GM13977 (cell line): ENCODE results near the gene SGPP2.

Source experiments
- DNase-seq: peaks from one replicate; pipeline ENCODE4 v3.0.0; 2012; ENCODE audit warnings: low spot score
- CTCF ChIP-seq: IDR thresholded peaks from 2 replicates; pipeline ENCODE4 v1.5.1; 2012; ENCODE audit warnings: mild to moderate bottlenecking, control low read depth; ENCODE audit not compliant: insufficient read depth; ENCODE audit errors: extremely low read depth, missing control alignments
- in situ Hi-C: fragments of 300-500 bp; cut with MboI; formaldehyde crosslinking; loops from one replicate; pipeline ENCODE4 v1.12.0; 2022; ENCODE audit warnings: low sequenced_read_pairs, low pct_unique_long_range_greater_than_20kb, mixed read lengths, inconsistent platforms; ENCODE audit not compliant: unreplicated experiment

SGPP2 gene

GRCh38 chr2:222494104-222494739 lies 69.9 kb downstream of the SGPP2 start:
- in situ Hi-C loops = no loop called here
- TF ChIP-seq CTCF = no peak
- no peak for DNase-seq

- DNase-seq = no peak
- TF ChIP-seq CTCF = no peak
- in situ Hi-C loops = no loop called here
Measured at GRCh38 chr2:222495388-222495787, 71.0 kb downstream of the SGPP2 start.

DNA sequence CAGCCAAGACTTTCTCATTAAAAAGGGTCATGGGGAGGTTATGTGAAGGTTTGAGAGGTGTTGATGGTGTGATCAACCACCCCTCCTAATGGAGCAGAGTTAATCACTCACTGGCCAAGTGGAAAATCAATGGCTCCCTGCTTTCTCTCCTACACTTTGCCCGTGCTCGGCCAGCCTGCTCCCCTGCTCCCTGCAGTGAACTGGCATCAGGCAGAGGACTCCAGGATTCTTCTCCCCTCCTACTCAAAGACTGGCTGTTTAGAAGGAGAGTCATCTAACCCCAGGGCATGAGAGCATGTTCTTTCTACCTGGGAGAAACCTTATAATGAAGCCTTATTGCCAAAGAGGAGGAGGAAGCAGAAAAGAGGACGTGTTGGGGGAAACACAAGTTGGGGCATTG lies 74.9 kb downstream of the SGPP2 start:
- DNase-seq = no peak
- TF ChIP-seq CTCF = no peak
- in situ Hi-C loops = no loop called here

DNA sequence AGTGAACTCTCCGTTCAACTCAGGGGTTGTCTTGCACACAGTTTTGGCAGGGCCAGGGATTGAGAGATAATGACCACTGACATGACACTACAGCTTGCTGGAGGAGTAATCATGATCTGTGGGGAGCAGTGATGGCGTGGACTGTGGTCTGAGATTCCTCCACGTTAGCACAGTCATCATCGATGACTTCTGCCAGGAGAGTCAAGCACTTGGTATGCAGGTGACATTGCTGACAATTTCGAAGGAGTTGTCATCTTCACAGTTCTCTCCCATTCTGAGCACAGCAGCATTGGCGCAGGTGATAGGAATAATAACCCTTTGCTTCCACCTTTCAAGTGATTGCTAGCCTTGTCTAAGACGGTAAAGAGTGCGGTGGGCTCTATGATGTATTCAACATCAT lies 79.8 kb downstream of the SGPP2 start:
- in situ Hi-C loops = no loop called here
- no peak for TF ChIP-seq CTCF
- no peak for DNase-seq

DNA sequence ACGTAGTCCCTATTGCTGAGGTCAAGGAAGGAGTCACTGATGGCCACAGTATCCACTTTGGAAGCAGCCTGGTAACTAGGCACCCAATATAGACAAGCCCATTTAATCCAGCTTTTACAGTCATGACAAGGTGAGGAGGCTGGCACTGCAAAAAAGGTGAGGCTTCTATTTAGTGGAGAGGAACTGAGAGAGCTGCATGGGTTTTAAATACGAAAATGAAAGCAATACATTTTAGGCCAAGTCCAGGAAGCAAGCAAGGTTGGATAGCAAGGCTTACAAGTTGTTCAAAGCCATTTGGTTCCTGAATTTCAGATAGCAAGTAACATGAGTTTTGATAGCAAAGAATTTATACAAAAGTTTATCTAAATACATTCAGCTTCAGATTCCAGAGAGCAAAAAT lies 80.4 kb downstream of the SGPP2 start:
- TF ChIP-seq CTCF = no peak
- peak; percentile 34 for DNase-seq
- in situ Hi-C loops = no loop called here

DNA sequence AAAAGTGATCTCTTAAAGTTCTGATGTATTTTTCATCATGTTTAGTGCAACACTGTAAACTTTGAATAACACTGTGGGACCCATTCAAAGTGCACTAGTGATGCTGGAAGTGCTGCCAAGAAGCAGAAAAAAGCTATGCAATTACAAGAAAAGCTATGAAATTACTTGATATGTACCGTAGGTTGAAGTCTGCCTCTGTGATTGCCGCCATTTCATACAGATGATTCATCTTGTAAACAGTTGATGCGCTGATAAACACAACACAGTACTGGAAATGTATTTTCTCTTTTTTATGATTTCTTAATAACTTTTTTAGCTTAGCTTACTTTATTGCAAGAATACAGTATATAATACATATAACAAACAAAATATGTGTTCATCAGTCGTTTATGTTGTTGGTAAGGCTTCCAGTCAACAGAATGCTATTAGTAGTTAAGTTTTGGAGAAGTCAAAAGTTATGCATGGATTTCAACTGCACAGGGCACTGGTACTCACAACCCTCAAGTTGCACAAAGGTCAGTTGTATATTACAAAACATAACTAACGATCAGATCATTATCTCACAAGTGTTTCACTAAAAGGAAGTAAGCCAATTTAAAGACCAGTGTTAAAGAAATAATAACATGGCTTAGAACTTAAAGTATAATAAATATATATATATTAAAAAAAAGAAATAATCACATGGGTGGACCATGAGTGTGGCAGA lies 82.0 kb downstream of the SGPP2 start:
- TF ChIP-seq CTCF = no peak
- DNase-seq = no peak
- in situ Hi-C loops = no loop called here
